ENCODE data around the gene YOD1. TPM values are rescaled to one million over a fixed set of nuclear protein-coding genes. Genes with fewer than 3 reads are reported as not detected.

Gene YOD1
- total and polyA plus RNA-seq, 10 of the 15 experiments (the other 5 are each of a cell fraction or from before 2014, with no cell fraction given): 2.1 to 7.9 (median 5.0) TPM

GRCh38 chr1:207070811-207071210 is 19.8 kb upstream of the YOD1 start:
- Histone ChIP-seq H3K27ac (ENCODE audit: control insufficient read depth, insufficient read depth) (no peak overlapping the region), H3K9me3 (replicated peaks; ENCODE audit: control insufficient read depth, insufficient read depth, low read length) (no peaks in the 10 kb centered on the region), H3K36me3 (ENCODE audit: control insufficient read depth in 2 of 2, insufficient read depth in 2 of 2, low read length in 1 of 2) (no peaks in the 10 kb centered on the region), H2AFZ (ENCODE audit: control insufficient read depth, low read depth, low read length) (no peak overlapping the region), H3K79me2 (ENCODE audit: control insufficient read depth, insufficient read depth, low read length) (no peaks in the 10 kb centered on the region), H3K4me3 (no peak overlapping the region), H3K9ac (ENCODE audit: control insufficient read depth, insufficient read depth, low read length) (no peak overlapping the region), H4K20me1 (ENCODE audit: control insufficient read depth, insufficient read depth) (no peaks in the 10 kb centered on the region), H3K27me3 (replicated peaks in 1 of 2; ENCODE audit: control insufficient read depth in 2 of 2, insufficient read depth in 2 of 2, low read length in 1 of 2) (no peaks in the 10 kb centered on the region), H3K4me1 (ENCODE audit: control insufficient read depth, insufficient read depth, low read length) (peaks cover 12% of the 10 kb centered on the region), H3K4me2 (ENCODE audit: control insufficient read depth, insufficient read depth) (no peak overlapping the region)
- peak; percentile 33 for TF ChIP-seq RUNX3 (IDR thresholded peaks at IDR 0.05; ENCODE audit: low read length)
- TF ChIP-seq CTCF (IDR thresholded peaks at IDR 0.05 in 2 of 3, conservative IDR thresholded peaks at IDR 0.05 in 1 of 3; ENCODE audit: control insufficient read depth in 2 of 3, extremely low read depth in 1 of 3, insufficient read depth in 1 of 3, low read depth in 3 of 3, low read length in 3 of 3): no peak
- no peak for DNase-seq (ENCODE audit: low read depth, low spot score)
- no TSS peak for BruUV-seq (replicated peaks)
- in situ Hi-C loops (cut with MboI): no loop called here
- FAIRE-seq: no peak
- 78% methylated on average over 4 of the region's 4 CpGs for WGBS (ENCODE audit: insufficient coverage, insufficient replicate concordance, low lambda C conversion rate, missing lambda C conversion rate)
- POLR2A ChIA-PET: interaction anchor here (0.5 to 0.9 kb wide), 3 partner anchors 18 to 250 kb away, joined by 3 to 4 read pairs (median 4); partner anchors contain the start of gene PFKFB2
- no peak; the same call in 2 of the 3 replicates for ATAC-seq
- intact Hi-C loops (cut with micrococcal nuclease; ENCODE audit: unreplicated experiment): no loop called here
- CTCF ChIA-PET: interaction anchor here (0.7 to 10.2 kb wide), 7 partner anchors 10 to 429 kb away, joined by 3 to 131 read pairs (median 5); partner anchors contain the start of genes PFKFB2 and YOD1
- SMC1A ChIA-PET (ENCODE audit: uncharacterized antibody, unreplicated experiment): interaction anchor here (0.8 to 7.7 kb wide), 6 partner anchors 10 to 422 kb away, joined by 3 to 66 read pairs (median 4); partner anchors contain the start of gene YOD1
- RAD21 ChIA-PET (ENCODE audit: unreplicated experiment): interaction anchor here (1.0 to 1.5 kb wide), 2 partner anchors 138 to 336 kb away, joined by 3 to 4 read pairs; no protein-coding TSS in a partner anchor

- intact Hi-C loops (cut with micrococcal nuclease; ENCODE audit: unreplicated experiment): no loop called here
- no peak overlapping the region for H2AFZ ChIP-seq (ENCODE audit: control insufficient read depth, low read depth, low read length)
- in situ Hi-C loops (cut with MboI): no loop called here
- ATAC-seq (peak; percentile 66), FAIRE-seq (peak; percentile 70), DNase-seq (ENCODE audit: low read depth, low spot score) (no peak)
- H3K9ac ChIP-seq (ENCODE audit: control insufficient read depth, insufficient read depth, low read length): no peak overlapping the region
- no peaks in the 10 kb centered on the region for H3K36me3 ChIP-seq (ENCODE audit: control insufficient read depth in 2 of 2, insufficient read depth in 2 of 2, low read length in 1 of 2)
- ChIA-PET CTCF (interaction anchor here (1.2 to 10.2 kb wide), 4 partner anchors 10 to 430 kb away, joined by 3 to 131 read pairs (median 8); partner anchors contain the start of genes PFKFB2 and YOD1), RAD21 (ENCODE audit: unreplicated experiment) (no interaction called here), SMC1A (ENCODE audit: uncharacterized antibody, unreplicated experiment) (interaction anchor here (0.9 to 7.7 kb wide), 5 partner anchors 9 to 423 kb away, joined by 3 to 66 read pairs (median 3); partner anchors contain the start of gene YOD1), POLR2A (no interaction called here)
- WGBS (ENCODE audit: insufficient coverage, insufficient replicate concordance, low lambda C conversion rate, missing lambda C conversion rate): 75% methylated on average over 5 of the region's 5 CpGs
- no peaks in the 10 kb centered on the region for H3K9me3 ChIP-seq (replicated peaks; ENCODE audit: control insufficient read depth, insufficient read depth, low read length)
- no peak overlapping the region for H3K4me3 ChIP-seq
- 0 out of 2 replicates have a peak overlapping the region, but pooled peaks have one; percentile 4 for H3K27ac ChIP-seq (ENCODE audit: control insufficient read depth, insufficient read depth)
- H3K79me2 ChIP-seq (ENCODE audit: control insufficient read depth, insufficient read depth, low read length): no peaks in the 10 kb centered on the region
- H4K20me1 ChIP-seq (ENCODE audit: control insufficient read depth, insufficient read depth): no peaks in the 10 kb centered on the region
- H3K4me1 ChIP-seq (ENCODE audit: control insufficient read depth, insufficient read depth, low read length): peaks cover 12% of the 10 kb centered on the region
- H3K4me2 ChIP-seq (ENCODE audit: control insufficient read depth, insufficient read depth): peak overlapping the region; percentile 47
- H3K27me3 ChIP-seq (replicated peaks in 1 of 2; ENCODE audit: control insufficient read depth in 2 of 2, insufficient read depth in 2 of 2, low read length in 1 of 2): no peaks in the 10 kb centered on the region
- BruUV-seq (replicated peaks): no TSS peak
- TF ChIP-seq IKZF1 (conservative IDR thresholded peaks at IDR 0.05): 0 out of 2 replicates have a peak, but pooled peaks have one; percentile 24
- TF ChIP-seq RUNX3 (IDR thresholded peaks at IDR 0.05; ENCODE audit: low read length): peak; percentile 39; the same call in 1 of the 2 replicates
- no peak for TF ChIP-seq NKRF (conservative IDR thresholded peaks at IDR 0.05)
- 0 out of 2 replicates have a peak, but pooled peaks have one; percentile 15 for TF ChIP-seq NBN (IDR thresholded peaks at IDR 0.05)
- no peak for TF ChIP-seq SMAD1 (IDR thresholded peaks at IDR 0.05; ENCODE audit: low read depth, partially characterized antibody)
- TF ChIP-seq IKZF2 (IDR thresholded peaks at IDR 0.05): peak; percentile 12 to 35; a peak in 3 of 4 replicates
- no peak for TF ChIP-seq BCL3 (IDR thresholded peaks at IDR 0.05; ENCODE audit: borderline replicate concordance, insufficient read depth, low read depth, low read length, poor library complexity, severe bottlenecking)
- no peak for TF ChIP-seq MYC (IDR thresholded peaks at IDR 0.05; ENCODE audit: insufficient read depth, insufficient read length, insufficient replicate concordance, low read length, severe bottlenecking)
Measured at GRCh38 chr1:207069858-207070506, 19.0 kb upstream of the YOD1 start.
